Measurements from ENCODE around the gene MYL5. TPM values are rescaled to one million over a fixed set of nuclear protein-coding genes. Genes with fewer than 3 reads are reported as not detected.

The MYL5 gene
- total RNA-seq, 1 donor from 2014 or later: 24.7 TPM

GRCh38 chr4:712916-713632 lies 38.7 kb downstream of the MYL5 start:
- H3K4me1 Mint-ChIP-seq: peaks cover 12% of the 10 kb centered on the region
- H3K9me3 Mint-ChIP-seq: no peaks in the 10 kb centered on the region
- no peak overlapping the region for H3K4me3 Mint-ChIP-seq
- no peaks in the 10 kb centered on the region for H3K27me3 Mint-ChIP-seq
- H3K27ac Mint-ChIP-seq: no peak overlapping the region
- intact Hi-C loops (cut with micrococcal nuclease): no loop called here
- H3K36me3 Mint-ChIP-seq (ENCODE audit: low read depth): peaks cover 5% of the 10 kb centered on the region
- no peak for DNase-seq

GRCh38 chr4:714087-714486 lies 39.7 kb downstream of the MYL5 start:
- intact Hi-C loops (cut with micrococcal nuclease): no loop called here
- Mint-ChIP-seq H3K9me3 (no peaks in the 10 kb centered on the region), H3K4me3 (no peak overlapping the region), H3K4me1 (peaks cover 7% of the 10 kb centered on the region), H3K27me3 (no peaks in the 10 kb centered on the region), H3K36me3 (ENCODE audit: low read depth) (peaks cover 3% of the 10 kb centered on the region), H3K27ac (no peak overlapping the region)
- no peak for DNase-seq

- intact Hi-C loops (cut with micrococcal nuclease): no loop called here
- no peaks in the 10 kb centered on the region for H3K27me3 Mint-ChIP-seq
- no peak overlapping the region for H3K27ac Mint-ChIP-seq
- peaks cover 5% of the 10 kb centered on the region for H3K4me1 Mint-ChIP-seq
- peaks cover 21% of the 10 kb centered on the region for H3K36me3 Mint-ChIP-seq (ENCODE audit: low read depth)
- no peaks in the 10 kb centered on the region for H3K9me3 Mint-ChIP-seq
- H3K4me3 Mint-ChIP-seq: no peak overlapping the region
- no peak for DNase-seq
These were observed 43.4 kb downstream of the MYL5 start for GRCh38 chr4:717601-718320.

- peaks cover 28% of the 10 kb centered on the region for H3K36me3 Mint-ChIP-seq (ENCODE audit: low read depth)
- no peaks in the 10 kb centered on the region for H3K27me3 Mint-ChIP-seq
- no peak for DNase-seq
- peaks cover 5% of the 10 kb centered on the region for H3K4me1 Mint-ChIP-seq
- intact Hi-C loops (cut with micrococcal nuclease): no loop called here
- no peaks in the 10 kb centered on the region for H3K9me3 Mint-ChIP-seq
- no peak overlapping the region for H3K4me3 Mint-ChIP-seq
- H3K27ac Mint-ChIP-seq: no peak overlapping the region
These were observed 44.1 kb downstream of the MYL5 start for GRCh38 chr4:718460-718859.

DNA sequence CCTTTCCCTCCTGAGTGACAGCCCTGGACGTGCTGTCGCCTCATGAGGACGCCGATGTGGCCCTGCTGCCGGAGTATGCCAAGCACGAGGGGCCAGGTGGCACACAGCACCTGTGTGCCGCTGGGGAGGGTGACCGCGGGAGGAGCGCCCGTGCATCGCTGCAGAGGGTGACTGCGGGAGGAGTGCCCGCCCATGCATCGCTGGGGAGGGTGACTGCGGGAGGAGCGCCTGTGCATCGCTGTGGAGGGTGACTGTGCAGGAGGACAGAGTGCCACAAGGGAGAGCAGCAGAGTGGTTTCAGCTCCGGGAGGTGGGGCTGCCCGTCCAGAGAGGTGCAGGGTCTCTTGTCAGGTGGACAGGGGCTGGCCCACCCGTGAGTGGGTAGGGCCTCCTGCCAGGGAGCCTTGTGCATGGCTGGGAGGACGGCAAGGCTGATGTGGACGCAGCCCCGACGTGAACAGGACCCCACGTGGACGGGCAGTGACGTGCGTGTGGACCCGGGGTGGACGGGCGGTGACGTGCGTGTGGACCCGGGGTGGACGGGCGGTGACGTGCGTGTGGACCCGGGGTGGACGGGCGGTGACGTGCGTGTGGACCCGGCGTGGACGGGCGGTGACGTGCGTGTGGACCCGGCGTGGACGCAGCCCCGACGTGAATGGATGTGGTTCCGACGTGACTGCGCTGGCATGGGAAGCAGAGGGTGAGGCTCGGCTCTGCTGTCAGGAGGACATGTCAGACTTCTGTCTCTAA lies 45.9 kb downstream of the MYL5 start:
- intact Hi-C loops (cut with micrococcal nuclease): no loop called here
- no peak overlapping the region for H3K4me3 Mint-ChIP-seq
- peaks cover 5% of the 10 kb centered on the region for H3K4me1 Mint-ChIP-seq
- H3K27me3 Mint-ChIP-seq: no peaks in the 10 kb centered on the region
- H3K27ac Mint-ChIP-seq: no peak overlapping the region
- no peak for DNase-seq
- H3K9me3 Mint-ChIP-seq: no peaks in the 10 kb centered on the region
- H3K36me3 Mint-ChIP-seq (ENCODE audit: low read depth): peaks cover 31% of the 10 kb centered on the region

GRCh38 chr4:721261-722168 lies 47.2 kb downstream of the MYL5 start:
- H3K4me3 Mint-ChIP-seq: no peak overlapping the region
- H3K27me3 Mint-ChIP-seq: no peaks in the 10 kb centered on the region
- peaks cover 31% of the 10 kb centered on the region for H3K36me3 Mint-ChIP-seq (ENCODE audit: low read depth)
- DNase-seq: no peak
- H3K27ac Mint-ChIP-seq: no peak overlapping the region
- H3K4me1 Mint-ChIP-seq: peaks cover 5% of the 10 kb centered on the region
- no peaks in the 10 kb centered on the region for H3K9me3 Mint-ChIP-seq
- intact Hi-C loops (cut with micrococcal nuclease): no loop called here

DNA sequence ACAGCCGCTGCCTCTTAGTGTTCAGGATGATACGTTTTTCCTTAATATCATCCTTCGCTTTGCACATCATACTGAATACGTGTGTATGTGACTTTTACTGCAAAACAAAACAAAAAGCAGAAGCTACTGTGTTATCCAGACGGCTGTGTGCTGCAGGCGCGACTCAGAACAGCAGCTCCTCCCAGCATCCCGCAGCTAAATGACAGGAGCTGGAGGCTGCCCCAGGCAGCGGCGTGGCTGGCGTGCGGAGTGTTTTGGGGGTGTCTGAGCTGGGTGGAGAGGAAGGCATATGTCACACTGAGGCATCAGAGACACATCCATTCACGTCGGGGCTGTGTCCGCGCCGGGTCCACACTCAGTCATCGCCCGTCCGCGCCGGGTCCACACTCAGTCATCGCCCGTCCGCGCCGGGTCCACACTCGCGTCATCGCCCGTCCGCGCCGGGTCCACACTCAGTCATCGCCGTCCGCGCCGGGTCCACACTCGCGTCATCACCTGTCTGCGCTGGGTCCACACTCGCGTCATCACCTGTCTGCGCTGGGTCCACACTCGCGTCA lies 47.9 kb downstream of the MYL5 start:
- Mint-ChIP-seq H3K4me1 (peaks cover 2% of the 10 kb centered on the region), H3K36me3 (ENCODE audit: low read depth) (peaks cover 31% of the 10 kb centered on the region), H3K27me3 (no peaks in the 10 kb centered on the region), H3K9me3 (no peaks in the 10 kb centered on the region), H3K4me3 (no peak overlapping the region), H3K27ac (no peak overlapping the region)
- no peak for DNase-seq
- intact Hi-C loops (cut with micrococcal nuclease): no loop called here

DNA sequence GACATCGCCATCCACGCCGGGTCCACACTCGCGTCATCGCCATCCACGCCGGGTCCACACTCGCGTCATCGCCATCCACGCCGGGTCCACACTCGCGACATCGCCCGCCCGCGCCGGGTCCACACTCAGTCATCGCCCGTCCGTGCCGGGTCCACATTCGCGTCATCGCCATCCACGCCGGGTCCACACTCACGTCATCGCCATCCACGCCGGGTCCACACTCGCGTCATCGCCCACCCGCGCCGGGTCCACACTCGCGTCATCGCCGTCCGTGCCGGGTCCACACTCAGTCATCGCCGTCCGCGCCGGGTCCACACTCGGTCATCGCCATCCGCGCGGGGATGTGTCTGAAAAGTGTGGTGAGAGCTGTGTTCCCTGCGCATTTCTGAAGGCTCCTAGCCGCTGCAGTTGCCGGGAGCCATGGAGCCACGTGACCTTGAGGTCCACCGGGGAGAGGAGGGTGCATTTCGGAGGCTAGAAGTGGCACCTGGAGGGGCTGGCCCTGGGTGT lies 48.6 kb downstream of the MYL5 start:
- intact Hi-C loops (cut with micrococcal nuclease): no loop called here
- Mint-ChIP-seq H3K9me3 (no peaks in the 10 kb centered on the region), H3K4me1 (peaks cover 2% of the 10 kb centered on the region), H3K27ac (no peak overlapping the region), H3K36me3 (ENCODE audit: low read depth) (peaks cover 31% of the 10 kb centered on the region), H3K4me3 (no peak overlapping the region), H3K27me3 (no peaks in the 10 kb centered on the region)
- no peak for DNase-seq

DNA sequence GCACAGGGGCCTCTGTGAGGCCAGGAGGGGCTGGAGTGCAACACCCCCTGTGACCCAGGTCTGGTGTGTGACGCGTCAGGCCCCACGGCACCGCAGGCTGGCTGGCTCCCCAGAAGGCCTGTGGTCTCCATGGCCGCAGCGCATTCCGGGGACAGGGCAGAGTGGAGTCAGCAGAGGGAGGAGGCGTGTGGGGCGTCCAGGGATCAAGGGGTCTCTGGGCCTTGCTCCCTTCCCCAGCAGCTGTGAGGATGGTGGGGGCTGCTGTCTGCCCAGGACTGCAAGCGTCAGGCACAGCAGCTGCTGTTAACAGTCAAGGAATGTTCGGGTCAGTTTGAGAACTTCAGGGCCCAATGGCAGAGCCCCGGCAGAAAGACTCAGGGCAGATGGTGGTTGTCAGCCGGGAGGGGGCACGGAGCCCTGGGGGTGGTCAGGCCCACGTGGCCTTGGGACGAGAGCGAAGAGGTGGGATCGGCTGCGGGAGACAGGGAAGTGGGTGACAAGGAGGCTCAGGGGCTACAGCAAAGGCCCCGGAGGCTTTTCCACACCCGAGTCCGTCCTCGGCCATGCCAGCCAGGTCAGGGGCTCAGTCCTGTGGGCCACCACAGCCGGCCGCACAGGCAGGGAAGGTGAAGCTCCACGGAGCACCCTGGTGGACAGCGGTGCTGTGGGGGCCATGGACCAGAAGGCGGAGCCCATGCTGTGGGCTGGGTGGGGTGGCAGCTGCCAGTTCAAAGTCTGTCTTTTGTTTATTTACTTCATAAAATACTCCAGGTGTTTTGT lies 49.6 kb downstream of the MYL5 start:
- DNase-seq: no peak
- Mint-ChIP-seq H3K4me1 (peaks cover 2% of the 10 kb centered on the region), H3K9me3 (no peaks in the 10 kb centered on the region), H3K36me3 (ENCODE audit: low read depth) (peaks cover 31% of the 10 kb centered on the region), H3K27ac (no peak overlapping the region), H3K27me3 (no peaks in the 10 kb centered on the region), H3K4me3 (no peak overlapping the region)
- intact Hi-C loops (cut with micrococcal nuclease): no loop called here

- intact Hi-C loops (cut with micrococcal nuclease): no loop called here
- Mint-ChIP-seq H3K36me3 (ENCODE audit: low read depth) (peaks cover 26% of the 10 kb centered on the region), H3K27ac (no peak overlapping the region), H3K4me3 (no peak overlapping the region), H3K9me3 (no peaks in the 10 kb centered on the region), H3K27me3 (no peaks in the 10 kb centered on the region), H3K4me1 (peaks cover 2% of the 10 kb centered on the region)
- no peak for DNase-seq
These were observed 51.3 kb downstream of the MYL5 start for GRCh38 chr4:725391-726234.

- Mint-ChIP-seq H3K36me3 (ENCODE audit: low read depth) (peaks cover 25% of the 10 kb centered on the region), H3K27me3 (no peaks in the 10 kb centered on the region), H3K27ac (no peak overlapping the region), H3K4me3 (no peak overlapping the region), H3K4me1 (peaks cover 2% of the 10 kb centered on the region), H3K9me3 (no peaks in the 10 kb centered on the region)
- intact Hi-C loops (cut with micrococcal nuclease): no loop called here
- DNase-seq: no peak
These were observed 52.0 kb downstream of the MYL5 start for GRCh38 chr4:726235-726787.

DNA sequence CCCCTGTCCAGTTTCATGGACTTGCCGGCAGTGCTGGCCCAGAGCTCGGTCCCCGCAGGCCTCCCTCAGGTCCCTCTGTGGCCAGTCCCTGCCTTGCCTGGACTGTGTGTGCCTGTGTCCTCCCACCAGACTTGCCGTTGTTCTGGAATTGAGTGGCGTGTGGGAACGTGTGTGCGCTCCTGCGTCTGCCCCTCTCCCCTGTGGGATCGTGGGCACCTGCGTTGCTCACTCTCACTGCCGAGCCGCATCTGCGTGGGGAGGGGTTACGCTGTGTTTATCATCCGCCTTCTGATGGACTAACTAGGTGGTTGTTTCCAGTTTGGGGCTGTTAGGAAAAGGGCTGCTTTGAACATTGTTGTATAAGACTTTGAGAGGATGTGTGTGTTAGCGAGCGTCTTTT lies 52.5 kb downstream of the MYL5 start:
- Mint-ChIP-seq H3K4me3 (no peak overlapping the region), H3K27me3 (no peaks in the 10 kb centered on the region), H3K27ac (no peak overlapping the region), H3K9me3 (no peaks in the 10 kb centered on the region), H3K4me1 (no peaks in the 10 kb centered on the region), H3K36me3 (ENCODE audit: low read depth) (peaks cover 20% of the 10 kb centered on the region)
- intact Hi-C loops (cut with micrococcal nuclease): no loop called here
- DNase-seq: no peak
